ENCODE measurements around the gene SSC4D. TPM values are rescaled to one million over a fixed set of nuclear protein-coding genes. Genes with fewer than 3 reads are reported as not detected.
"Not testable (repeated sequence)": the region's sequence is repeated elsewhere in the genome, so short reads cannot be mapped to it uniquely, and the experiment has no call there.

The SSC4D gene
- total and polyA plus RNA-seq, 2 donors from 2014 or later, result 2.1 to 12.9 TPM

- intact Hi-C loops (cut with DNase I), result no loop called here
- Histone ChIP-seq H3K4me1 (ENCODE audit: control insufficient read depth in 2 of 3, insufficient read depth in 2 of 3, low read depth in 1 of 3, low read length in 3 of 3) (peaks cover 0 to 17% (median 7%) of the 10 kb centered on the region in 3 donors), H3K27me3 (ENCODE audit: control insufficient read depth, insufficient read depth, low read length) (no peaks in the 10 kb centered on the region), H3K4me3 (ENCODE audit: low read length in 3 of 3) (peak overlapping the region; percentile 44 to 68 (median 49)), H3K9me3 (ENCODE audit: control insufficient read depth in 2 of 3, insufficient read depth in 1 of 3, low read length in 3 of 3) (no peaks in the 10 kb centered on the region), H3K27ac (ENCODE audit: low read depth in 2 of 2, low read length in 2 of 2) (no peak overlapping the region), H3K36me3 (ENCODE audit: control insufficient read depth in 2 of 3, insufficient read depth in 3 of 3, low read length in 3 of 3) (no peaks in the 10 kb centered on the region), H3K9ac (ENCODE audit: low read length in 3 of 3) (peak overlapping the region in 2 of 3 donors; percentile 12 to 43)
- no peak for TF ChIP-seq CTCF (IDR thresholded peaks at IDR 0.05; ENCODE audit: borderline replicate concordance, extremely low read depth, insufficient read depth)
- FAIRE-seq (no peak), DNase-seq (peak; percentile 85 to 94 (median 91))
Observed at GRCh38 chr7:76397409-76398183, 11.9 kb downstream of the SSC4D start.

- Histone ChIP-seq H3K9me3 (ENCODE audit: control insufficient read depth in 2 of 3, insufficient read depth in 1 of 3, low read length in 3 of 3) (no peaks in the 10 kb centered on the region), H3K27me3 (ENCODE audit: control insufficient read depth, insufficient read depth, low read length) (no peaks in the 10 kb centered on the region), H3K36me3 (ENCODE audit: control insufficient read depth in 2 of 3, insufficient read depth in 3 of 3, low read length in 3 of 3) (no peaks in the 10 kb centered on the region), H3K27ac (ENCODE audit: low read depth in 2 of 2, low read length in 2 of 2) (no peak overlapping the region), H3K4me1 (ENCODE audit: control insufficient read depth in 2 of 3, insufficient read depth in 2 of 3, low read depth in 1 of 3, low read length in 3 of 3) (peaks cover 0 to 18% (median 10%) of the 10 kb centered on the region in 3 donors), H3K4me3 (ENCODE audit: low read length in 3 of 3) (peak overlapping the region in 1 of 3 donors; percentile 5), H3K9ac (ENCODE audit: low read length in 3 of 3) (no peak overlapping the region)
- DNase-seq, result no peak
- FAIRE-seq, result no peak
- TF ChIP-seq CTCF (IDR thresholded peaks at IDR 0.05; ENCODE audit: borderline replicate concordance, extremely low read depth, insufficient read depth), result no peak
- intact Hi-C loops (cut with DNase I), result no loop called here
Observed at GRCh38 chr7:76396864-76397263, 12.6 kb downstream of the SSC4D start.

GRCh38 chr7:76395965-76396726 lies 13.4 kb downstream of the SSC4D start:
- H3K27ac ChIP-seq (ENCODE audit: low read depth in 2 of 2, low read length in 2 of 2), result no peak overlapping the region
- H3K36me3 ChIP-seq (ENCODE audit: control insufficient read depth in 2 of 3, insufficient read depth in 3 of 3, low read length in 3 of 3), result no peaks in the 10 kb centered on the region
- H3K4me3 ChIP-seq (ENCODE audit: low read length in 3 of 3), result no peak overlapping the region
- H3K9ac ChIP-seq (ENCODE audit: low read length in 3 of 3), result no peak overlapping the region
- intact Hi-C loops (cut with DNase I), result no loop called here
- peaks cover 0 to 18% (median 10%) of the 10 kb centered on the region in 3 donors for H3K4me1 ChIP-seq (ENCODE audit: control insufficient read depth in 2 of 3, insufficient read depth in 2 of 3, low read depth in 1 of 3, low read length in 3 of 3)
- TF ChIP-seq CTCF (IDR thresholded peaks at IDR 0.05; ENCODE audit: borderline replicate concordance, extremely low read depth, insufficient read depth), result no peak
- H3K27me3 ChIP-seq (ENCODE audit: control insufficient read depth, insufficient read depth, low read length), result no peaks in the 10 kb centered on the region
- FAIRE-seq (no peak), DNase-seq (peak in 4 of 5 donors; percentile 45 to 78 (median 66))
- H3K9me3 ChIP-seq (ENCODE audit: control insufficient read depth in 2 of 3, insufficient read depth in 1 of 3, low read length in 3 of 3), result no peaks in the 10 kb centered on the region

GRCh38 chr7:76395605-76395964 lies 13.9 kb downstream of the SSC4D start:
- DNase-seq; H3K4me3 ChIP-seq (ENCODE audit: low read length in 3 of 3); H3K9ac ChIP-seq (ENCODE audit: low read length in 3 of 3); intact Hi-C loops (cut with DNase I); FAIRE-seq; H3K27me3 ChIP-seq (ENCODE audit: control insufficient read depth, insufficient read depth, low read length); H3K9me3 ChIP-seq (ENCODE audit: control insufficient read depth in 2 of 3, insufficient read depth in 1 of 3, low read length in 3 of 3); H3K36me3 ChIP-seq (ENCODE audit: control insufficient read depth in 2 of 3, insufficient read depth in 3 of 3, low read length in 3 of 3); H3K27ac ChIP-seq (ENCODE audit: low read depth in 2 of 2, low read length in 2 of 2): not testable (repeated sequence)
- peaks cover 0 to 18% (median 10%) of the 10 kb centered on the region in 3 donors for H3K4me1 ChIP-seq (ENCODE audit: control insufficient read depth in 2 of 3, insufficient read depth in 2 of 3, low read depth in 1 of 3, low read length in 3 of 3)
